Neuronal stem cell (in vitro differentiated cells): ENCODE measurements around the gene TNNT1.

ENCODE experiments used
- DNase-seq: peaks from one replicate; pipeline ENCODE4 v3.0.0-alpha.2; 2013; ENCODE audit warnings: low spot score
- H2AFZ ChIP-seq: one replicate; pipeline ENCODE4 v1.6.1; 2013; ENCODE audit warnings: mild to moderate bottlenecking, low read length, inconsistent platforms
- H2AK5ac ChIP-seq: 2 replicates; pipeline ENCODE4 v1.6.1; 2013; ENCODE audit warnings: low read depth, mild to moderate bottlenecking, inconsistent platforms, low read length, moderate library complexity, mixed read lengths
- H2BK120ac ChIP-seq: 2 replicates; pipeline ENCODE4 v1.6.1; 2013; ENCODE audit warnings: low read depth, mild to moderate bottlenecking, inconsistent platforms, low read length, moderate library complexity, mixed read lengths
- H2BK12ac ChIP-seq: one replicate; pipeline ENCODE4 v1.6.1; 2013; ENCODE audit warnings: low read length, inconsistent platforms
- H2BK15ac ChIP-seq: 2 replicates; pipeline ENCODE4 v1.6.1; 2013; ENCODE audit warnings: mild to moderate bottlenecking, low read length, inconsistent platforms, mixed read lengths
- H2BK5ac ChIP-seq: one replicate; pipeline ENCODE4 v1.6.1; 2013; ENCODE audit warnings: inconsistent platforms, mild to moderate bottlenecking, low read length, moderate library complexity
- H3K14ac ChIP-seq: one replicate; pipeline ENCODE4 v1.6.1; 2013; ENCODE audit warnings: low read length, inconsistent platforms
- H3K18ac ChIP-seq: 2 replicates; pipeline ENCODE4 v1.6.1; 2013; ENCODE audit warnings: low read length, inconsistent platforms
- H3K23ac ChIP-seq: 2 replicates; pipeline ENCODE4 v1.6.1; 2013; ENCODE audit warnings: low read depth, mild to moderate bottlenecking, mixed read lengths, low read length, inconsistent platforms; ENCODE audit not compliant: poor library complexity
- H3K27ac ChIP-seq: replicated peaks from 3 replicates; pipeline ENCODE4 v1.5.1; 2013; ENCODE audit warnings: low read length, inconsistent platforms
- H3K27me3 ChIP-seq, 3 experiments: 2 replicates each; pipeline ENCODE4 v1.6.1; 2013; ENCODE audit warnings: low read length in 3 of 3, mild to moderate bottlenecking in 2 of 3, inconsistent platforms in 1 of 3, low read depth in 1 of 3, mixed read lengths in 1 of 3, moderate library complexity in 1 of 3; ENCODE audit not compliant: control insufficient read depth in 3 of 3, insufficient read depth in 3 of 3
- H3K36me3 ChIP-seq, 2 donors: replicated peaks in 1 of 2; 2 replicates each; pipeline ENCODE4 v1.6.1; 2013; ENCODE audit warnings: low read length in 2 of 2; ENCODE audit not compliant: control insufficient read depth in 2 of 2, insufficient read depth in 2 of 2
- H3K4ac ChIP-seq: 2 replicates; pipeline ENCODE4 v1.6.1; 2013; ENCODE audit warnings: inconsistent platforms, mild to moderate bottlenecking, low read length, moderate library complexity
- H3K4me1 ChIP-seq, 2 donors: 1 replicate in 1 of 2; 2 replicates in 1 of 2; pipeline ENCODE4 v1.6.1; 2013; ENCODE audit warnings: low read length in 2 of 2, low read depth in 1 of 2; ENCODE audit not compliant: control insufficient read depth in 2 of 2, insufficient read depth in 1 of 2
- H3K4me2 ChIP-seq: one replicate; pipeline ENCODE4 v1.6.1; 2013; ENCODE audit warnings: mild to moderate bottlenecking, low read length, inconsistent platforms; ENCODE audit not compliant: insufficient read depth, poor library complexity, severe bottlenecking
- H3K4me3 ChIP-seq, 2 donors: 2 replicates each; pipeline ENCODE4 v1.5.1; 2013; ENCODE audit warnings: low read length in 2 of 2, mild to moderate bottlenecking in 2 of 2, inconsistent platforms in 1 of 2, moderate library complexity in 1 of 2
- H3K79me1 ChIP-seq: one replicate; pipeline ENCODE4 v1.6.1; 2013; ENCODE audit warnings: low read depth, mild to moderate bottlenecking, inconsistent platforms, low read length, moderate library complexity
- H3K9ac ChIP-seq: one replicate; pipeline ENCODE4 v1.6.1; 2013; ENCODE audit warnings: mild to moderate bottlenecking, low read depth, low read length, inconsistent platforms; ENCODE audit not compliant: poor library complexity
- H3K9me3 ChIP-seq, 2 donors: replicated peaks in 1 of 2; 2 replicates each; pipeline versions ENCODE3 to v1.6.1; 2013; ENCODE audit warnings: low read length in 2 of 2, mild to moderate bottlenecking in 2 of 2, inconsistent platforms in 1 of 2, low read depth in 1 of 2, mixed read lengths in 1 of 2, moderate library complexity in 1 of 2; ENCODE audit not compliant: control insufficient read depth in 2 of 2, insufficient read depth in 1 of 2
- H4K8ac ChIP-seq: one replicate; pipeline ENCODE4 v1.6.1; 2013; ENCODE audit warnings: low read depth, mild to moderate bottlenecking, inconsistent platforms, low read length, moderate library complexity
- H4K91ac ChIP-seq: one replicate; pipeline ENCODE4 v1.6.1; 2013; ENCODE audit warnings: low read length, low read depth, mild to moderate bottlenecking, inconsistent platforms; ENCODE audit not compliant: poor library complexity
- WGBS, 2 donors: extraction: QIAGEN DNeasy Blood & Tissue Kit; methylation state at CpG; one replicate each; pipeline ENCODE4 v1.1.7; 2013; ENCODE audit warnings: missing lambda C conversion rate in 2 of 2, mixed read lengths in 1 of 2; ENCODE audit not compliant: insufficient read length in 2 of 2, insufficient replicate concordance in 1 of 2; ENCODE audit errors: extremely low coverage in 2 of 2; 5-methylcytosine and 5-hydroxymethylcytosine counted together

TNNT1 gene

DNA sequence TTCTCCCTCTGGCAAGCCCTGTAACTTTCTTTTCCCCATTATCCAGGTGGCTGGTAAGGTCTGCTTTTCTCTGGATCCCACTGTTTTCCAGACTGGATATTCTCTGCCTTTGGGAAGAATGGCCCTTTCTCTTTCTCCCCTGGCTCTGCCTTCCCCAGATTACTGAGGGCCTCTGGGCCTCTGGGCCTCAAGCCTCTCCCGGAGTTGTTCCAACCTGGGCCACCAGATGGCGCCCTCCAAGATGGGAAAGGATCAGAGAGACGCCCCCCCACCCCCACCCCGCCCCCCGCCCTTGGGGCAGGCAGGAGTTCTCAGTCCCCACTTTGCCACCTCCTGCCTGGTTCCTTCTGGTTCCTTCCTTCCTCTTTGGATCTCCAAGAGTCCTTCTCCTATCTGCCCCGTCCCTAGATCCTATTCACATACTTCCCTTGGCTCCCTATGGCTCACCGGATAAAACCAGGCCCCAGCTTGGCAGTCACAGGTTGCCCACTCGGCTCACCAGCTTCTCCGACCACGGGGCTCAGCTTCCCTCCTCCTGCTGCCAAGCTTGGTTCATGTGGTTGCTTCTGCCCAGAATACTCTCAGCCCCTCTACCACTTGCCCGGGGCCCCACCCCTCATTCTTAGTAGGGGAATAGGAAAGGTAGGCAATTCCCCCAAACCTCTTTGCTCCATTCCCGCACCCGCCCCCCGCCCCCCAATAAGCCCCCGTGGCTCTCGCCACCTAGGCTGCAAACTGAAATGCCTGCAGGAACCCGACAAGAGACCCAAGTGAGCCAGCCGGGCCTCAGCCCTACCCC lies 60.3 kb downstream of the TNNT1 start:
- H3K4me2 ChIP-seq: peak overlapping the region; percentile 97
- no peak overlapping the region for H4K8ac ChIP-seq
- H3K27ac ChIP-seq: peak overlapping the region; percentile 14
- peak; percentile 92 for DNase-seq
- H3K14ac ChIP-seq: no peak overlapping the region
- H3K36me3 ChIP-seq: peaks cover 15 to 24% of the 10 kb centered on the region in 2 donors
- no peak overlapping the region for H2BK15ac ChIP-seq
- H3K9me3 ChIP-seq: no peaks in the 10 kb centered on the region
- H3K4ac ChIP-seq: no peak overlapping the region
- H3K4me1 ChIP-seq: peaks cover 19 to 37% of the 10 kb centered on the region in 2 donors
- H2BK5ac ChIP-seq: peak overlapping the region; percentile 80
- peaks cover 3% of the 10 kb centered on the region for H3K79me1 ChIP-seq
- no peak overlapping the region for H2AFZ ChIP-seq
- no peak overlapping the region for H2AK5ac ChIP-seq
- peaks cover 0 to 22% (median 12%) of the 10 kb centered on the region in 3 experiments for H3K27me3 ChIP-seq
- peak overlapping the region; percentile 66 for H3K9ac ChIP-seq
- no CpG with 5 or more reads among the region's 18 CpGs for WGBS, 2 donors
- H4K91ac ChIP-seq: no peak overlapping the region
- H3K18ac ChIP-seq: no peak overlapping the region
- no peak overlapping the region for H2BK12ac ChIP-seq
- no peak overlapping the region for H3K23ac ChIP-seq
- H2BK120ac ChIP-seq: no peak overlapping the region
- peak overlapping the region in 1 of 2 donors; percentile 60 for H3K4me3 ChIP-seq

DNA sequence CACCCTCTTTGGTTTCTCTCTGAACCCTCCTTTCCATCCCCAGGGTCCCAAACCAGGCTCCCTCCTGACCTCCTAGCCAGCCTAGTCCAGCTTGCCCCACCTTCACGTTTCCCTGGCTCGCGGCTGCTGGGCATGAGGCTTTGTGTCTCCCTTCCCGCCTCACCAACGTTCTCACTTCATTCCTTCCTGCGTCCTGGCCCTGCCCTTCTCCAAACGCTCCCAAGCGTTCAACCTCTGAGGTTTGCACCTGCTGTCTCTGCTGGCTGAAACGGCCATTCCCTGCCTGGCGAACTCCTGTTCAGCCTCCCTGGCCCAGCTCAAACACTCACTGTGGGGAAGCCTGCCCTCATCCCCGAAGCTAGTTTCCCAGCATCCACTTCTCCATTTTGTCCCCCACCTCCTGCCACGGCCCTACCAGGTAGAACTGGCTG lies 61.0 kb downstream of the TNNT1 start:
- H2BK120ac ChIP-seq: peak overlapping the region; percentile 72
- H2BK5ac ChIP-seq: peak overlapping the region; percentile 80
- peak overlapping the region; percentile 61 for H3K18ac ChIP-seq
- peak overlapping the region; percentile 40 for H2AK5ac ChIP-seq
- peaks cover 15 to 24% of the 10 kb centered on the region in 2 donors for H3K36me3 ChIP-seq
- H3K9ac ChIP-seq: peak overlapping the region; percentile 66
- no peak for DNase-seq
- WGBS, 2 donors: no CpG with 5 or more reads among the region's 12 CpGs
- no peak overlapping the region for H3K23ac ChIP-seq
- H4K91ac ChIP-seq: no peak overlapping the region
- peak overlapping the region; percentile 14 for H3K27ac ChIP-seq
- H3K27me3 ChIP-seq: peaks cover 0 to 25% (median 12%) of the 10 kb centered on the region in 3 experiments
- peaks cover 3% of the 10 kb centered on the region for H3K79me1 ChIP-seq
- no peak overlapping the region for H2BK12ac ChIP-seq
- peaks cover 19 to 37% of the 10 kb centered on the region in 2 donors for H3K4me1 ChIP-seq
- no peak overlapping the region for H4K8ac ChIP-seq
- H3K4me3 ChIP-seq: peak overlapping the region; percentile 60 to 93
- peak overlapping the region; percentile 97 for H3K4me2 ChIP-seq
- peak overlapping the region; percentile 97 for H2BK15ac ChIP-seq
- no peaks in the 10 kb centered on the region for H3K9me3 ChIP-seq
- H2AFZ ChIP-seq: no peak overlapping the region
- H3K14ac ChIP-seq: no peak overlapping the region
- peak overlapping the region; percentile 5 for H3K4ac ChIP-seq

DNA sequence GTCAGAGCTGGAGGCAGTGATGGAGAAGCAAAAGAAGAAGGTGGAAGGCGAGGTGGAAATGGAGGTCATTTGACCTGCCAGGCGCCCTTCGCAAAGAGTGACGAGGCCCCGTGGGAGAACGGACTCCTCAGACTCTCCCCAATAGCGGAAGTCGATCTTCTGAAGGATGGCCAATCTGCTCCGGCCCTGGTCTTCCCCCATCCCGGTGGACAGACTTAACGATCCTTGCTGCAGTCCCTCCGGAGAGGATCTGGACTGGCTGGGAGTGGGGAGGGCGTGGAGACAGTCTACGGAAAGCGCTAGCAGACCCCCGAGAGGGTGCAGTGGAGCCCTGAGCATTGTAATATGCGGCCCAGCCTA lies 61.5 kb downstream of the TNNT1 start:
- Histone ChIP-seq H3K14ac (peak overlapping the region; percentile 50), H2BK15ac (peak overlapping the region; percentile 97), H2BK120ac (no peak overlapping the region), H4K91ac (no peak overlapping the region), H4K8ac (no peak overlapping the region), H3K4me2 (peak overlapping the region; percentile 97), H3K27ac (peak overlapping the region; percentile 85), H2BK12ac (no peak overlapping the region), H2AFZ (peak overlapping the region; percentile 86), H3K18ac (peak overlapping the region; percentile 99), H3K36me3 (peaks cover 15 to 24% of the 10 kb centered on the region in 2 donors), H3K23ac (peak overlapping the region; percentile 96), H3K4me1 (peaks cover 19 to 32% of the 10 kb centered on the region in 2 donors), H3K4ac (no peak overlapping the region), H2BK5ac (peak overlapping the region; percentile 80), H3K4me3 (peak overlapping the region; percentile 60 to 93), H3K9me3 (peaks cover 0 to under 1% of the 10 kb centered on the region in 2 donors), H3K9ac (peak overlapping the region; percentile 91), H2AK5ac (peak overlapping the region; percentile 40), H3K27me3 (peaks cover 1 to 29% (median 13%) of the 10 kb centered on the region in 3 experiments), H3K79me1 (peaks cover 3% of the 10 kb centered on the region)
- WGBS, 2 donors: no CpG with 5 or more reads among the region's 17 CpGs
- no peak for DNase-seq
